B cell (primary cell): ENCODE measurements around the gene MICAL3. TPM values are rescaled to one million over a fixed set of nuclear protein-coding genes. Genes with fewer than 3 reads are reported as not detected.

Experiments used
- ATAC-seq: fragments of 200-7000 bp; cut with Tn5 transposase; one replicate; pipeline ENCODE4 v1.10.0; 2021; ENCODE audit warnings: low read depth, mild to moderate bottlenecking, moderate number of reproducible peaks, moderate library complexity
- CTCF ChIA-PET: fragments of 350-600 bp; sonication (Branson Sonifier 250); formaldehyde crosslinking; loops from one replicate; lab custom pipeline; 2021; ENCODE audit warnings: antibody characterized with exemption, inconsistent platforms; lab: Charles Lee
- POLR2A ChIA-PET: fragments of 350-600 bp; sonication (Branson Sonifier 250); formaldehyde crosslinking; loops from one replicate; lab custom pipeline; 2021; ENCODE audit warnings: antibody characterized with exemption; lab: Charles Lee
- DNase-seq: peaks from one replicate; pipeline ENCODE4 v3.0.0; 2013
- H2AFZ ChIP-seq: 2 replicates; pipeline ENCODE4 v1.6.1; 2012; ENCODE audit warnings: mild to moderate bottlenecking, low read depth, low read length; ENCODE audit not compliant: insufficient read depth, poor library complexity, severe bottlenecking
- H3K27ac ChIP-seq, 2 donors: 1 replicate in 1 of 2; 2 replicates in 1 of 2; pipeline ENCODE4 v1.5.1; 2012 to 2013; ENCODE audit warnings: low read length in 2 of 2, mild to moderate bottlenecking in 2 of 2, moderate library complexity in 1 of 2
- H3K27me3 ChIP-seq, 4 experiments: fragments of 200-600 bp in 1 of 4; sonication (generic) in 1 of 4; replicated peaks in 1 of 4; 1 replicate in 2 of 4; 2 replicates in 2 of 4; pipeline versions ENCODE4 v1.6.1 to v1.7.0; 2013 to 2016; ENCODE audit warnings: low read length in 3 of 4, mild to moderate bottlenecking in 2 of 4, mixed read lengths in 1 of 4, moderate library complexity in 1 of 4; ENCODE audit not compliant: insufficient read depth in 4 of 4, control insufficient read depth in 3 of 4; ENCODE audit errors: control extremely low read depth in 1 of 4
- H3K36me3 ChIP-seq, 2 experiments: replicated peaks in 1 of 2; 1 replicate in 1 of 2; 2 replicates in 1 of 2; pipeline versions ENCODE4 v1.6.1 to v1.7.1; 2013; ENCODE audit warnings: low read length in 1 of 2; ENCODE audit not compliant: insufficient read depth in 2 of 2, control insufficient read depth in 1 of 2; ENCODE audit errors: control extremely low read depth in 1 of 2, extremely low read depth in 1 of 2
- H3K4me1 ChIP-seq, 2 donors: fragments of 200-600 bp in 1 of 2; sonication (generic) in 1 of 2; 1 replicate in 1 of 2; 2 replicates in 1 of 2; pipeline versions ENCODE4 v1.5.1 to v1.6.1; 2013 to 2017; ENCODE audit warnings: low read length in 2 of 2; ENCODE audit not compliant: control insufficient read depth in 2 of 2, insufficient read depth in 2 of 2
- H3K4me2 ChIP-seq: replicated peaks from 2 replicates; pipeline ENCODE3; 2012; ENCODE audit warnings: mild to moderate bottlenecking, low read depth, low read length; ENCODE audit not compliant: poor library complexity, severe bottlenecking
- H3K4me3 ChIP-seq, 5 experiments: fragments of 200-600 bp in 1 of 5; sonication (generic) in 1 of 5; 1 replicate in 3 of 5; 2 replicates in 2 of 5; pipeline versions ENCODE4 v1.5.1 to v1.7.0; 2011 to 2016; ENCODE audit warnings: low read length in 4 of 5, mild to moderate bottlenecking in 4 of 5, low read depth in 2 of 5, control low read depth in 1 of 5, moderate library complexity in 1 of 5; ENCODE audit not compliant: insufficient read depth in 1 of 5; ENCODE audit errors: control extremely low read depth in 1 of 5, extremely low read depth in 1 of 5
- H3K79me2 ChIP-seq: fragments of 200-600 bp; sonication (generic); one replicate; pipeline ENCODE4 v1.6.0; 2016; ENCODE audit warnings: low read length; ENCODE audit not compliant: control insufficient read depth, insufficient read depth
- H3K9ac ChIP-seq: fragments of 200-600 bp; sonication (generic); 2 replicates; pipeline ENCODE4 v1.6.1; 2017; ENCODE audit warnings: mild to moderate bottlenecking, low read length, moderate library complexity
- H3K9me3 ChIP-seq, 3 donors: one replicate each; pipeline versions ENCODE4 v1.6.1 to v1.7.1; 2013; ENCODE audit warnings: low read length in 2 of 3; ENCODE audit not compliant: control insufficient read depth in 2 of 3, insufficient read depth in 1 of 3; ENCODE audit errors: control extremely low read depth in 1 of 3
- H4K20me1 ChIP-seq: 2 replicates; pipeline ENCODE4 v1.6.0; 2012; ENCODE audit warnings: mild to moderate bottlenecking, low read length; ENCODE audit not compliant: insufficient read depth, control insufficient read depth, poor library complexity, severe bottlenecking
- H3K27ac Mint-ChIP-seq: one replicate; pipeline ENCODE4 v1.8.0; 2021; ENCODE audit warnings: mixed read lengths
- H3K27me3 Mint-ChIP-seq: one replicate; pipeline ENCODE4 v1.8.0; 2021; ENCODE audit warnings: mixed read lengths
- H3K4me1 Mint-ChIP-seq: one replicate; pipeline ENCODE4 v1.8.0; 2021; ENCODE audit warnings: mixed read lengths
- H3K4me3 Mint-ChIP-seq: one replicate; pipeline ENCODE4 v1.8.0; 2021; ENCODE audit warnings: mixed read lengths
- H3K9me3 Mint-ChIP-seq: one replicate; pipeline ENCODE4 v1.8.0; 2022; ENCODE audit warnings: mixed read lengths; ENCODE audit not compliant: insufficient read depth
- EZH2 ChIP-seq: IDR thresholded peaks from 2 replicates; pipeline ENCODE4 v1.6.1; 2012; ENCODE audit warnings: borderline replicate concordance, low read depth, mild to moderate bottlenecking, moderate library complexity, low read length; ENCODE audit not compliant: insufficient read depth, poor library complexity, severe bottlenecking
- WGBS: methylation state at CpG from one replicate; pipeline ENCODE4 v1.1.5; 2013; ENCODE audit warnings: missing lambda C conversion rate; ENCODE audit not compliant: insufficient coverage; 5-methylcytosine and 5-hydroxymethylcytosine counted together
- intact Hi-C: fragments of 100-400 bp; cut with micrococcal nuclease; formaldehyde crosslinking; loops from one replicate; pipeline ENCODE4 v1.10.0; 2022
- polyA plus RNA-seq: library from polyadenylated mRNA; depleted of rRNA; stranded (reverse); fragments of >200 nt; gene quantifications from 2 replicates; pipeline ENCODE4 v1.2.3, GENCODE V29; 2012
- total RNA-seq, 2 donors: library from RNA; stranded (reverse); fragments of 120-200 nt in 1 of 2; gene quantifications; 1 replicate in 1 of 2; 2 replicates in 1 of 2; pipeline versions ENCODE4 v1.2.3 to v1.2.4, GENCODE V29; 2013 to 2022
- TF ChIP-seq, protein P1 (sequence below): fragments of 200-600 bp; IDR thresholded peaks from one replicate; pipeline ENCODE4 v1.8.0; 2022; ENCODE audit warnings: antibody characterized with exemption, mild to moderate bottlenecking

MICAL3 gene
- total and polyA plus RNA-seq, 2 donors (not counting 1 experiment from before 2014, with no cell fraction given) = 50.5 to 253 TPM

DNA sequence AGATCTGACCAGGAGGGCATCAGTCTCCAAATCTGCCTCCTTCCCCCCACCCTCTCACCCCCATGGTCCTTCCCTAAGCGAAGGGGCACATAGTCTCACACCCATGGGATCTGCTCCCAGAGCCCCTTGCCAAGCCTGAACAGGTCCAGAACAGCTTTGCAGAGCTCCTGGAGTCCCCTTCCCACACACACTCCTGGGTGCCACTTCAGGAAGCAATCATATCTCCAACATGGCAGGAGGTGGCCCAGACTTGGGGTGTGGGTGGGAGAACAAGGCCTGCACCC is 63.0 kb downstream of the MICAL3 start:
- H3K4me1 Mint-ChIP-seq = peaks cover 78% of the 10 kb centered on the region
- WGBS = 10% methylated on average over 1 of the region's 1 CpG
- H3K9ac ChIP-seq = no peak overlapping the region
- ChIA-PET POLR2A (no interaction called here), CTCF (interaction anchor here (1.1 to 3.8 kb wide), 2 partner anchors 23 to 115 kb away, joined by 3 to 25 read pairs; no protein-coding TSS in a partner anchor)
- TF ChIP-seq EZH2 = no peak
- TF ChIP-seq, protein P1, sequence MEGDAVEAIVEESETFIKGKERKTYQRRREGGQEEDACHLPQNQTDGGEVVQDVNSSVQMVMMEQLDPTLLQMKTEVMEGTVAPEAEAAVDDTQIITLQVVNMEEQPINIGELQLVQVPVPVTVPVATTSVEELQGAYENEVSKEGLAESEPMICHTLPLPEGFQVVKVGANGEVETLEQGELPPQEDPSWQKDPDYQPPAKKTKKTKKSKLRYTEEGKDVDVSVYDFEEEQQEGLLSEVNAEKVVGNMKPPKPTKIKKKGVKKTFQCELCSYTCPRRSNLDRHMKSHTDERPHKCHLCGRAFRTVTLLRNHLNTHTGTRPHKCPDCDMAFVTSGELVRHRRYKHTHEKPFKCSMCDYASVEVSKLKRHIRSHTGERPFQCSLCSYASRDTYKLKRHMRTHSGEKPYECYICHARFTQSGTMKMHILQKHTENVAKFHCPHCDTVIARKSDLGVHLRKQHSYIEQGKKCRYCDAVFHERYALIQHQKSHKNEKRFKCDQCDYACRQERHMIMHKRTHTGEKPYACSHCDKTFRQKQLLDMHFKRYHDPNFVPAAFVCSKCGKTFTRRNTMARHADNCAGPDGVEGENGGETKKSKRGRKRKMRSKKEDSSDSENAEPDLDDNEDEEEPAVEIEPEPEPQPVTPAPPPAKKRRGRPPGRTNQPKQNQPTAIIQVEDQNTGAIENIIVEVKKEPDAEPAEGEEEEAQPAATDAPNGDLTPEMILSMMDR = no peak
- no peaks in the 10 kb centered on the region for H3K27me3 ChIP-seq
- H3K4me3 Mint-ChIP-seq = no peak overlapping the region
- no peak overlapping the region for H3K4me2 ChIP-seq
- H3K36me3 ChIP-seq = peaks cover 0 to 33% of the 10 kb centered on the region in 2 experiments
- peaks cover 93% of the 10 kb centered on the region for H4K20me1 ChIP-seq
- H3K9me3 Mint-ChIP-seq = no peaks in the 10 kb centered on the region
- intact Hi-C loops = loop anchor here (10.0 kb wide), 1 partner anchor 47 kb away; no protein-coding TSS in a partner anchor
- peak overlapping the region; percentile 53 for H3K27ac Mint-ChIP-seq
- DNase-seq (no peak), ATAC-seq (no peak)
- H3K4me1 ChIP-seq = peaks cover 38 to 64% of the 10 kb centered on the region in 2 donors
- H3K27me3 Mint-ChIP-seq = no peaks in the 10 kb centered on the region
- H3K27ac ChIP-seq = peak overlapping the region in 1 of 2 donors; percentile 32
- no peaks in the 10 kb centered on the region for H3K9me3 ChIP-seq
- H3K79me2 ChIP-seq = peaks cover 99% of the 10 kb centered on the region
- no peak overlapping the region for H2AFZ ChIP-seq
- H3K4me3 ChIP-seq = no peak overlapping the region

DNA sequence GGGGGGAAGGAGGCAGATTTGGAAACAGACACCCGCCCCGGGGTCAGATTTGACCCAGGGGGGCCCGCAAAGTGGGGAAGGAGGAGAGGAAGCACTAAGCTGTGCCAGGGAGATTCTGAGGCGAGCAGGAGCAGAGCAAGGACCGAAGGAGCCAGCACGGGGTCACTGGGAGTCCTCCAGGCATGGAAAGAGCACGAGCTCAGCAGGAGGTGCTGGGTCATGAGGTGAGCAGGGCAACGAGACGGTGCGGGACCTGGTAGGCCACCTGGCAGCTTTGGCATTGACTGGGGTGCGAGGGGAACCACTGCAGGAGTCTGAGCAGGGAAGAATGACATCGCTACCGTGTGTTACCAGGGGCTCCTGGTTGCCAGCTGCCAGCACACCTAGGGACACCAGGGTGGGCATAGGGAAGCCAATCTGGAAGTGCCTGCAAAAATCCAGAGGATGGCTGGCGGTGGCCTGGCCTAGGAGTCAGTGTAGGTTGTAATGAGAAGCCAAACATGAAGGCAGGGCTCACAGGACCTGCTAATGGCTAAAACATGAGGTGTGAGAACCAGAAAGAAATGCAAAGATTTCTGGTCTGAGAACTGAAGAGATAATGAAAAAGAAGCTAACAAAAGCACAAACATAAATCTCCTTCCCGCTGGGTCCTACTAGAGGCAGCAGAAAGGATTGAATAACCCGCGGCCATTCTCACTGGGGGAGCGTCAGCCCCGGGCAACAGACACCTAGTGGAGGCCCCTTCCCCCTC is 63.5 kb downstream of the MICAL3 start:
- Histone ChIP-seq H4K20me1 (peaks cover 93% of the 10 kb centered on the region), H3K27ac (peak overlapping the region in 1 of 2 donors; percentile 32), H3K9ac (no peak overlapping the region), H3K27me3 (no peaks in the 10 kb centered on the region), H3K9me3 (no peaks in the 10 kb centered on the region), H3K4me3 (no peak overlapping the region), H2AFZ (no peak overlapping the region), H3K79me2 (peaks cover 99% of the 10 kb centered on the region), H3K4me1 (peaks cover 32 to 62% of the 10 kb centered on the region in 2 donors), H3K4me2 (no peak overlapping the region), H3K36me3 (peaks cover 0 to 33% of the 10 kb centered on the region in 2 experiments)
- intact Hi-C loops = loop anchor here (10.0 kb wide), 1 partner anchor 46 kb away; no protein-coding TSS in a partner anchor
- DNase-seq (no peak), ATAC-seq (no peak)
- 95% methylated on average over 19 of the region's 19 CpGs for WGBS
- no peak overlapping the region for H3K4me3 Mint-ChIP-seq
- peaks cover 76% of the 10 kb centered on the region for H3K4me1 Mint-ChIP-seq
- no peaks in the 10 kb centered on the region for H3K27me3 Mint-ChIP-seq
- peak overlapping the region; percentile 53 for H3K27ac Mint-ChIP-seq
- ChIA-PET CTCF (interaction anchor here (1.1 kb wide), 1 partner anchor 22 kb away, joined by 3 read pairs; no protein-coding TSS in a partner anchor), POLR2A (no interaction called here)
- no peaks in the 10 kb centered on the region for H3K9me3 Mint-ChIP-seq
- TF ChIP-seq, protein P1 = no peak
- TF ChIP-seq EZH2 = no peak
